ENCODE data around the gene GMPR2.

The GMPR2 gene

DNA sequence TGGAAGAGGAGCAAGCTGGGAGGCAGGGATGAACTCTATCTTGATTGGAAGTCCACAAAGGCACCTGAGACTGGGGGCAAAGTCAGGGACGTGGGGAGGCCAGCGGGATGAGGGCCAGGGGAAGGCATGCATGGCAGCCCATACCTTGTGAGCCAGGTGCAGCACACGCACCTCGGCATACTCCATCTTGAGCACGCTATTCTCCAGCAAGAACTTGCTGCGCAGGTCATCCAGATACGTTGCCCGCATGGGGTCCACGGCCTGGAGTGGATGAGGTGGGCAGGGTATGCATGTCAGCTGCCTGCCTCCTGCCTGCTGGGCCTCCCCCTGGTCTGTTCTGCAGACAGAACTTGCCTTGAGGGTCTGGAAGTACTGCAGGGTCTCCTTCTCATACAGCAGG, 34.8 kb downstream of the GMPR2 start:
- TF ChIP-seq, protein P1, sequence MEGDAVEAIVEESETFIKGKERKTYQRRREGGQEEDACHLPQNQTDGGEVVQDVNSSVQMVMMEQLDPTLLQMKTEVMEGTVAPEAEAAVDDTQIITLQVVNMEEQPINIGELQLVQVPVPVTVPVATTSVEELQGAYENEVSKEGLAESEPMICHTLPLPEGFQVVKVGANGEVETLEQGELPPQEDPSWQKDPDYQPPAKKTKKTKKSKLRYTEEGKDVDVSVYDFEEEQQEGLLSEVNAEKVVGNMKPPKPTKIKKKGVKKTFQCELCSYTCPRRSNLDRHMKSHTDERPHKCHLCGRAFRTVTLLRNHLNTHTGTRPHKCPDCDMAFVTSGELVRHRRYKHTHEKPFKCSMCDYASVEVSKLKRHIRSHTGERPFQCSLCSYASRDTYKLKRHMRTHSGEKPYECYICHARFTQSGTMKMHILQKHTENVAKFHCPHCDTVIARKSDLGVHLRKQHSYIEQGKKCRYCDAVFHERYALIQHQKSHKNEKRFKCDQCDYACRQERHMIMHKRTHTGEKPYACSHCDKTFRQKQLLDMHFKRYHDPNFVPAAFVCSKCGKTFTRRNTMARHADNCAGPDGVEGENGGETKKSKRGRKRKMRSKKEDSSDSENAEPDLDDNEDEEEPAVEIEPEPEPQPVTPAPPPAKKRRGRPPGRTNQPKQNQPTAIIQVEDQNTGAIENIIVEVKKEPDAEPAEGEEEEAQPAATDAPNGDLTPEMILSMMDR (IDR thresholded peaks at IDR 0.05; ENCODE audit: borderline replicate concordance, extremely low read depth, low read length, poor library complexity, severe bottlenecking): no peak
- TF ChIP-seq EZH2 (IDR thresholded peaks at IDR 0.05; ENCODE audit: borderline replicate concordance, low read depth, low read length, severe bottlenecking): no peak
- Histone ChIP-seq H3K4me2 (ENCODE audit: insufficient read depth, low read length) (no peak overlapping the region), H3K36me3 (ENCODE audit: insufficient read depth, low read length) (peaks cover 14% of the 10 kb centered on the region; the same call in 1 of the 2 replicates), H2AFZ (ENCODE audit: low read depth, low read length) (no peak overlapping the region), H3K79me2 (ENCODE audit: insufficient read depth, low read length) (peaks cover 6% of the 10 kb centered on the region; the same call in 1 of the 2 replicates), H3K9ac (ENCODE audit: low read depth, low read length) (no peak overlapping the region), H3K27ac (ENCODE audit: low read length) (no peak overlapping the region), H4K20me1 (ENCODE audit: insufficient read depth, low read length) (no peaks in the 10 kb centered on the region), H3K4me3 (ENCODE audit: low read depth in 1 of 2, low read length in 2 of 2) (no peak overlapping the region), H3K4me1 (ENCODE audit: insufficient read depth, low read length) (peaks cover 23% of the 10 kb centered on the region), H3K9me3 (ENCODE audit: insufficient read depth, low read length, severe bottlenecking) (no peaks in the 10 kb centered on the region), H3K27me3 (ENCODE audit: insufficient read depth, low read length, poor library complexity) (no peaks in the 10 kb centered on the region)
- ATAC-seq (ENCODE audit: insufficient read depth, low read depth) (no peak), DNase-seq (no peak)

GRCh38 chr14:24268225-24268624, 35.5 kb downstream of the GMPR2 start:
- Histone ChIP-seq H3K4me1 (ENCODE audit: insufficient read depth, low read length) (peaks cover 27% of the 10 kb centered on the region), H3K36me3 (ENCODE audit: insufficient read depth, low read length) (peaks cover 14% of the 10 kb centered on the region; the same call in 1 of the 2 replicates), H3K9me3 (ENCODE audit: insufficient read depth, low read length, severe bottlenecking) (no peaks in the 10 kb centered on the region), H3K4me3 (ENCODE audit: low read depth in 1 of 2, low read length in 2 of 2) (no peak overlapping the region), H3K4me2 (ENCODE audit: insufficient read depth, low read length) (no peak overlapping the region), H3K9ac (ENCODE audit: low read depth, low read length) (no peak overlapping the region), H3K27me3 (ENCODE audit: insufficient read depth, low read length, poor library complexity) (no peaks in the 10 kb centered on the region), H3K27ac (ENCODE audit: low read length) (no peak overlapping the region), H3K79me2 (ENCODE audit: insufficient read depth, low read length) (peaks cover 6% of the 10 kb centered on the region; the same call in 1 of the 2 replicates), H2AFZ (ENCODE audit: low read depth, low read length) (no peak overlapping the region), H4K20me1 (ENCODE audit: insufficient read depth, low read length) (no peaks in the 10 kb centered on the region)
- TF ChIP-seq, protein P1 (IDR thresholded peaks at IDR 0.05; ENCODE audit: borderline replicate concordance, extremely low read depth, low read length, poor library complexity, severe bottlenecking): no peak
- no peak for TF ChIP-seq EZH2 (IDR thresholded peaks at IDR 0.05; ENCODE audit: borderline replicate concordance, low read depth, low read length, severe bottlenecking)
- DNase-seq: no peak
- ATAC-seq (ENCODE audit: insufficient read depth, low read depth): no peak

- TF ChIP-seq, protein P1 (IDR thresholded peaks at IDR 0.05; ENCODE audit: borderline replicate concordance, extremely low read depth, low read length, poor library complexity, severe bottlenecking): no peak
- TF ChIP-seq EZH2 (IDR thresholded peaks at IDR 0.05; ENCODE audit: borderline replicate concordance, low read depth, low read length, severe bottlenecking): no peak
- Histone ChIP-seq H3K9ac (ENCODE audit: low read depth, low read length) (no peak overlapping the region), H2AFZ (ENCODE audit: low read depth, low read length) (no peak overlapping the region), H3K4me3 (ENCODE audit: low read depth in 1 of 2, low read length in 2 of 2) (no peak overlapping the region), H3K36me3 (ENCODE audit: insufficient read depth, low read length) (peaks cover 14% of the 10 kb centered on the region; the same call in 1 of the 2 replicates), H3K4me1 (ENCODE audit: insufficient read depth, low read length) (peaks cover 27% of the 10 kb centered on the region), H3K9me3 (ENCODE audit: insufficient read depth, low read length, severe bottlenecking) (no peaks in the 10 kb centered on the region), H3K27ac (ENCODE audit: low read length) (no peak overlapping the region), H3K27me3 (ENCODE audit: insufficient read depth, low read length, poor library complexity) (no peaks in the 10 kb centered on the region), H4K20me1 (ENCODE audit: insufficient read depth, low read length) (no peaks in the 10 kb centered on the region), H3K79me2 (ENCODE audit: insufficient read depth, low read length) (peaks cover 6% of the 10 kb centered on the region; the same call in 1 of the 2 replicates), H3K4me2 (ENCODE audit: insufficient read depth, low read length) (no peak overlapping the region)
- ATAC-seq (ENCODE audit: insufficient read depth, low read depth) (no peak), DNase-seq (no peak)
Observed at GRCh38 chr14:24269368-24269767, 36.6 kb downstream of the GMPR2 start.
